ENCODE data around the gene TXNIP. TPM values are rescaled to one million over a fixed set of nuclear protein-coding genes. Genes with fewer than 3 reads are reported as not detected.

The TXNIP gene
- total RNA-seq, 2 donors from 2014 or later, result 567 to 927 TPM

GRCh38 chr1:145961109-145961424 is 35.3 kb downstream of the TXNIP start:
- ATAC-seq (no peak), DNase-seq (no peak)
- Mint-ChIP-seq H3K4me1 (peaks cover 63% of the 10 kb centered on the region), H3K27ac (peak overlapping the region; percentile 90), H3K27me3 (no peaks in the 10 kb centered on the region), H3K36me3 (ENCODE audit: low read depth) (peaks cover 4% of the 10 kb centered on the region), H3K4me3 (peak overlapping the region; percentile 98)
- no peaks in the 10 kb centered on the region for H3K9me3 ChIP-seq (ENCODE audit: control insufficient read depth, low read length, poor library complexity, severe bottlenecking)

- Mint-ChIP-seq H3K4me3 (peak overlapping the region; percentile 98), H3K36me3 (ENCODE audit: low read depth) (peaks cover 4% of the 10 kb centered on the region), H3K27me3 (no peaks in the 10 kb centered on the region), H3K4me1 (peaks cover 66% of the 10 kb centered on the region), H3K27ac (peak overlapping the region; percentile 90)
- no peaks in the 10 kb centered on the region for H3K9me3 ChIP-seq (ENCODE audit: control insufficient read depth, low read length, poor library complexity, severe bottlenecking)
- DNase-seq, result peak in 2 of 3 donors; percentile 55 to 57
- ATAC-seq, result no peak
These were observed 35.8 kb downstream of the TXNIP start for GRCh38 chr1:145960468-145961108.

- no peaks in the 10 kb centered on the region for H3K9me3 ChIP-seq (ENCODE audit: control insufficient read depth, low read length, poor library complexity, severe bottlenecking)
- H3K4me3 Mint-ChIP-seq, result peak overlapping the region; percentile 98
- H3K36me3 Mint-ChIP-seq (ENCODE audit: low read depth), result peaks cover 6% of the 10 kb centered on the region
- no peak for DNase-seq
- no peak for ATAC-seq
- no peaks in the 10 kb centered on the region for H3K27me3 Mint-ChIP-seq
- peak overlapping the region; percentile 90 for H3K27ac Mint-ChIP-seq
- H3K4me1 Mint-ChIP-seq, result peaks cover 70% of the 10 kb centered on the region
These were observed 36.4 kb downstream of the TXNIP start for GRCh38 chr1:145959957-145960467.

GRCh38 chr1:145959333-145959732 is 37.0 kb downstream of the TXNIP start:
- peaks cover 6% of the 10 kb centered on the region for H3K36me3 Mint-ChIP-seq (ENCODE audit: low read depth)
- ATAC-seq (no peak), DNase-seq (no peak)
- H3K9me3 ChIP-seq (ENCODE audit: control insufficient read depth, low read length, poor library complexity, severe bottlenecking), result no peaks in the 10 kb centered on the region
- peak overlapping the region; percentile 90 for H3K27ac Mint-ChIP-seq
- no peaks in the 10 kb centered on the region for H3K27me3 Mint-ChIP-seq
- peak overlapping the region; percentile 98 for H3K4me3 Mint-ChIP-seq
- H3K4me1 Mint-ChIP-seq, result peaks cover 75% of the 10 kb centered on the region

- H3K4me1 Mint-ChIP-seq, result peaks cover 74% of the 10 kb centered on the region
- H3K9me3 ChIP-seq (ENCODE audit: control insufficient read depth, low read length, poor library complexity, severe bottlenecking), result no peaks in the 10 kb centered on the region
- H3K27me3 Mint-ChIP-seq, result no peaks in the 10 kb centered on the region
- no peak overlapping the region for H3K4me3 Mint-ChIP-seq
- H3K36me3 Mint-ChIP-seq (ENCODE audit: low read depth), result peaks cover 6% of the 10 kb centered on the region
- ATAC-seq (no peak), DNase-seq (no peak)
- peak overlapping the region; percentile 98 for H3K27ac Mint-ChIP-seq
These were observed 37.6 kb downstream of the TXNIP start for GRCh38 chr1:145958734-145959133.

- no peaks in the 10 kb centered on the region for H3K9me3 ChIP-seq (ENCODE audit: control insufficient read depth, low read length, poor library complexity, severe bottlenecking)
- peak; percentile 91 for ATAC-seq
- Mint-ChIP-seq H3K4me3 (peak within 1 kb of the TSS; percentile 99), H3K27ac (peak within 1 kb of the TSS; percentile 98), H3K4me1 (peaks cover 70% of the 10 kb centered on the region), H3K36me3 (ENCODE audit: low read depth) (peaks cover 6% of the 10 kb centered on the region), H3K27me3 (no peaks in the 10 kb centered on the region)
- DNase-seq, result peak; percentile 88 to 92 (median 88)
These were observed 38.7 kb downstream of the TXNIP start, which contains the start of gene LIX1L for GRCh38 chr1:145957443-145958319. LIX1L (minus strand) TSS chr1:145958017; CDS start chr1:145957927, 90 bp downstream.

GRCh38 chr1:145956781-145957442 is 39.5 kb downstream of the TXNIP start:
- DNase-seq (no peak), ATAC-seq (no peak)

GRCh38 chr1:145956361-145956760 is 40.0 kb downstream of the TXNIP start:
- DNase-seq (no peak), ATAC-seq (no peak)
- Mint-ChIP-seq H3K36me3 (ENCODE audit: low read depth) (peaks cover 6% of the 10 kb centered on the region), H3K4me1 (peaks cover 66% of the 10 kb centered on the region), H3K27ac (peak overlapping the region; percentile 98), H3K27me3 (no peaks in the 10 kb centered on the region), H3K4me3 (peak overlapping the region; percentile 99)
- no peaks in the 10 kb centered on the region for H3K9me3 ChIP-seq (ENCODE audit: control insufficient read depth, low read length, poor library complexity, severe bottlenecking)

More at GRCh38 chr1:145956781-145957442, 39.5 kb downstream of the TXNIP start:
- Mint-ChIP-seq H3K36me3 (ENCODE audit: low read depth) (peaks cover 6% of the 10 kb centered on the region), H3K27ac (peak overlapping the region; percentile 98), H3K27me3 (no peaks in the 10 kb centered on the region), H3K4me3 (peak overlapping the region; percentile 99), H3K4me1 (peaks cover 67% of the 10 kb centered on the region)
- H3K9me3 ChIP-seq (ENCODE audit: control insufficient read depth, low read length, poor library complexity, severe bottlenecking), result no peaks in the 10 kb centered on the region

- Mint-ChIP-seq H3K27me3 (no peaks in the 10 kb centered on the region), H3K27ac (peak overlapping the region; percentile 98), H3K36me3 (ENCODE audit: low read depth) (peaks cover 6% of the 10 kb centered on the region), H3K4me3 (peak overlapping the region; percentile 67), H3K4me1 (peaks cover 73% of the 10 kb centered on the region)
- ATAC-seq (no peak), DNase-seq (no peak)
- no peaks in the 10 kb centered on the region for H3K9me3 ChIP-seq (ENCODE audit: control insufficient read depth, low read length, poor library complexity, severe bottlenecking)
These were observed 40.9 kb downstream of the TXNIP start for GRCh38 chr1:145955436-145955835.

GRCh38 chr1:145953861-145954260 is 42.5 kb downstream of the TXNIP start:
- DNase-seq, result no peak
- Mint-ChIP-seq H3K27ac (no peak overlapping the region), H3K4me1 (peaks cover 73% of the 10 kb centered on the region), H3K27me3 (no peaks in the 10 kb centered on the region), H3K4me3 (peak overlapping the region; percentile 67), H3K36me3 (ENCODE audit: low read depth) (peaks cover 8% of the 10 kb centered on the region)
- no peak for ATAC-seq
- H3K9me3 ChIP-seq (ENCODE audit: control insufficient read depth, low read length, poor library complexity, severe bottlenecking), result no peaks in the 10 kb centered on the region

- Mint-ChIP-seq H3K27me3 (no peaks in the 10 kb centered on the region), H3K36me3 (ENCODE audit: low read depth) (peaks cover 8% of the 10 kb centered on the region), H3K4me1 (peaks cover 68% of the 10 kb centered on the region), H3K27ac (peak overlapping the region; percentile 19), H3K4me3 (no peak overlapping the region)
- ATAC-seq, result no peak
- no peak for DNase-seq
- H3K9me3 ChIP-seq (ENCODE audit: control insufficient read depth, low read length, poor library complexity, severe bottlenecking), result no peaks in the 10 kb centered on the region
These were observed 43.5 kb downstream of the TXNIP start for GRCh38 chr1:145952903-145953302.

GRCh38 chr1:145951526-145951925 is 44.9 kb downstream of the TXNIP start:
- no peaks in the 10 kb centered on the region for H3K9me3 ChIP-seq (ENCODE audit: control insufficient read depth, low read length, poor library complexity, severe bottlenecking)
- Mint-ChIP-seq H3K4me1 (peaks cover 62% of the 10 kb centered on the region), H3K27ac (no peak overlapping the region), H3K36me3 (ENCODE audit: low read depth) (peaks cover 4% of the 10 kb centered on the region), H3K4me3 (no peak overlapping the region), H3K27me3 (no peaks in the 10 kb centered on the region)
- ATAC-seq, result no peak
- DNase-seq, result no peak

GRCh38 chr1:145949219-145949618 is 47.2 kb downstream of the TXNIP start:
- H3K27ac Mint-ChIP-seq, result peak overlapping the region; percentile 82
- no peaks in the 10 kb centered on the region for H3K27me3 Mint-ChIP-seq
- ATAC-seq (no peak), DNase-seq (no peak)
- peaks cover 2% of the 10 kb centered on the region for H3K36me3 Mint-ChIP-seq (ENCODE audit: low read depth)
- H3K9me3 ChIP-seq (ENCODE audit: control insufficient read depth, low read length, poor library complexity, severe bottlenecking), result no peaks in the 10 kb centered on the region
- no peak overlapping the region for H3K4me3 Mint-ChIP-seq
- peaks cover 51% of the 10 kb centered on the region for H3K4me1 Mint-ChIP-seq
